ENCODE data around the gene NPM3. TPM values are rescaled to one million over a fixed set of nuclear protein-coding genes. Genes with fewer than 3 reads are reported as not detected.

The NPM3 gene
- total RNA-seq, 1 donor from 2014 or later = 39.3 TPM

- H3K4me3 Mint-ChIP-seq (ENCODE audit: low read depth) = no peak overlapping the region
- peaks cover 2% of the 10 kb centered on the region for H3K4me1 Mint-ChIP-seq (ENCODE audit: low read depth)
- H3K27ac Mint-ChIP-seq = no peak overlapping the region
- H3K27me3 Mint-ChIP-seq = peaks cover 72% of the 10 kb centered on the region
- no peaks in the 10 kb centered on the region for H3K9me3 Mint-ChIP-seq (ENCODE audit: low read depth)
- H3K36me3 Mint-ChIP-seq (ENCODE audit: insufficient read depth) = no peaks in the 10 kb centered on the region
- no peak for TF ChIP-seq CTCF (IDR thresholded peaks at IDR 0.05; ENCODE audit: unreplicated experiment)
- DNase-seq (ENCODE audit: low spot score, unreplicated experiment) = no peak
These were observed 20.5 kb downstream of the NPM3 start for GRCh38 chr10:101762736-101763135.

GRCh38 chr10:101761226-101761625 lies 22.0 kb downstream of the NPM3 start:
- no peak overlapping the region for H3K4me3 Mint-ChIP-seq (ENCODE audit: low read depth)
- no peaks in the 10 kb centered on the region for H3K36me3 Mint-ChIP-seq (ENCODE audit: insufficient read depth)
- no peak overlapping the region for H3K27ac Mint-ChIP-seq
- H3K4me1 Mint-ChIP-seq (ENCODE audit: low read depth) = no peaks in the 10 kb centered on the region
- peaks cover 67% of the 10 kb centered on the region for H3K27me3 Mint-ChIP-seq
- no peaks in the 10 kb centered on the region for H3K9me3 Mint-ChIP-seq (ENCODE audit: low read depth)
- no peak for DNase-seq (ENCODE audit: low spot score, unreplicated experiment)
- TF ChIP-seq CTCF (IDR thresholded peaks at IDR 0.05; ENCODE audit: unreplicated experiment) = no peak

- Mint-ChIP-seq H3K27me3 (peaks cover 61% of the 10 kb centered on the region), H3K27ac (peak overlapping the region; percentile 21), H3K36me3 (ENCODE audit: insufficient read depth) (no peaks in the 10 kb centered on the region), H3K9me3 (ENCODE audit: low read depth) (no peaks in the 10 kb centered on the region), H3K4me3 (ENCODE audit: low read depth) (no peak overlapping the region), H3K4me1 (ENCODE audit: low read depth) (no peaks in the 10 kb centered on the region)
- DNase-seq (ENCODE audit: low spot score, unreplicated experiment) = no peak
- no peak for TF ChIP-seq CTCF (IDR thresholded peaks at IDR 0.05; ENCODE audit: unreplicated experiment)
These were observed 22.7 kb downstream of the NPM3 start for GRCh38 chr10:101760510-101760909.

GRCh38 chr10:101759309-101760247 lies 23.7 kb downstream of the NPM3 start:
- Mint-ChIP-seq H3K27ac (no peak overlapping the region), H3K9me3 (ENCODE audit: low read depth) (no peaks in the 10 kb centered on the region), H3K4me3 (ENCODE audit: low read depth) (no peak overlapping the region), H3K36me3 (ENCODE audit: insufficient read depth) (no peaks in the 10 kb centered on the region), H3K4me1 (ENCODE audit: low read depth) (no peaks in the 10 kb centered on the region), H3K27me3 (peaks cover 55% of the 10 kb centered on the region)
- DNase-seq (ENCODE audit: low spot score, unreplicated experiment) = no peak
- no peak for TF ChIP-seq CTCF (IDR thresholded peaks at IDR 0.05; ENCODE audit: unreplicated experiment)

GRCh38 chr10:101758858-101759257 lies 24.4 kb downstream of the NPM3 start:
- Mint-ChIP-seq H3K4me3 (ENCODE audit: low read depth) (no peak overlapping the region), H3K27me3 (peaks cover 52% of the 10 kb centered on the region), H3K27ac (no peak overlapping the region), H3K9me3 (ENCODE audit: low read depth) (no peaks in the 10 kb centered on the region), H3K4me1 (ENCODE audit: low read depth) (no peaks in the 10 kb centered on the region), H3K36me3 (ENCODE audit: insufficient read depth) (no peaks in the 10 kb centered on the region)
- no peak for TF ChIP-seq CTCF (IDR thresholded peaks at IDR 0.05; ENCODE audit: unreplicated experiment)
- no peak for DNase-seq (ENCODE audit: low spot score, unreplicated experiment)
